T follicular helper cell (primary cell): Measurements from ENCODE around the gene TOM1L2.
"Not testable (repeated sequence)": the region's sequence is repeated elsewhere in the genome, so short reads cannot be mapped to it uniquely, and the experiment has no call there.

Experiments used
- DNase-seq: peaks from one replicate; pipeline ENCODE4 v3.0.0-alpha.2; 2020; ENCODE audit warnings: low read depth
- total RNA-seq, 2 experiments: gene quantifications; one replicate each; lab custom pipeline; 2026; lab: John Stamatoyannopoulos, UW

The TOM1L2 gene
- total RNA-seq: 11.5 to 46.4 reads per million in 2 experiments

DNA sequence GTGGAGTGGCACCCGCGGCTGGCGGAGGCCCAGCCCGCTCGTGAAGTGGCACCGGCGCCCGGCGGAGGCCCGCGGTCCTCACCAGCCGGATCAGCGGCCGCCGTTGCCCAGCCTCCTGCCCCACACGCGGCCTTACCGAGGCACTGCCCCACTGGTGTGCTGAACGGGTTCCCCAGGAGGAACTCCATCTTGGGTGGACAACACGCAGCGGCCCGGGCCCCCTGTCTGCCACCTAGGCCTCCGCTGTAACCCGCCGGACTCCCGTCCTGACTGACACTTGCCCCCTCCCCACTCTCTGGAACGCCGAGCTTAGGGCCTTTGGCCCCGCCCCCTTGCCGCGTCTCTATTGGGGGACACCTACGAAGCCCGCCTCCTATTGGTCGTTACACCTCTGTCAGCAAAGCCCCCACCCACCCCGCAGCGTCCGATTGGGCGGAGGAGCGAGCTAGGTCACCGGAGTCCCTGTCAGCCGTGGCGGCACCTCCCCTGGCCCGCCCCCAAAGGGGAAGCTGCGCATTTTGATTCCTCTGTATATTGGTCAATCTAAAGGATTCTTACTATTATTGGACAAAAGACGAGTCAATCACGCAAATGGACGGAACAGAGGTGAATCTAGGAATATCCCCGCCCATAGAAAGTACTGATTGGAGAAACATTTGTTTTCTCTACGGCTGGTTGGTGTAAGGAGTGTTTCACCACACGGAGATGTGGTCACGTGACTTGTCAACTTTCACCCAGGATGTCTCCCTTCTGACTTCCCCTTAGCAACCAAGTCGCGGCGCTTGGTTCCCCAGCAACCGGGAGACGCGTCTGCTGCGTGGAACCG lies at the start of gene TOM1L2, which contains the start of gene DRC3:
TOM1L2 (minus strand) TSS at position 275 of the 826 bp plus-strand sequence; CDS start at position 188, 87 bp downstream.
DRC3 (plus strand) TSS at position 737 of the 826 bp plus-strand sequence. CDS start 4,737 bp downstream, outside the sequence.
- DNase-seq: peak; percentile 100

GRCh38 chr17:18021372-18021771 lies 49.2 kb upstream of the TOM1L2 start:
- no peak for DNase-seq

GRCh38 chr17:18020971-18021370 lies 48.8 kb upstream of the TOM1L2 start:
- DNase-seq: no peak

GRCh38 chr17:18019838-18020154 lies 47.6 kb upstream of the TOM1L2 start:
- no peak for DNase-seq

- no peak for DNase-seq
Observed at GRCh38 chr17:18018411-18018921, 46.3 kb upstream of the TOM1L2 start.

DNA sequence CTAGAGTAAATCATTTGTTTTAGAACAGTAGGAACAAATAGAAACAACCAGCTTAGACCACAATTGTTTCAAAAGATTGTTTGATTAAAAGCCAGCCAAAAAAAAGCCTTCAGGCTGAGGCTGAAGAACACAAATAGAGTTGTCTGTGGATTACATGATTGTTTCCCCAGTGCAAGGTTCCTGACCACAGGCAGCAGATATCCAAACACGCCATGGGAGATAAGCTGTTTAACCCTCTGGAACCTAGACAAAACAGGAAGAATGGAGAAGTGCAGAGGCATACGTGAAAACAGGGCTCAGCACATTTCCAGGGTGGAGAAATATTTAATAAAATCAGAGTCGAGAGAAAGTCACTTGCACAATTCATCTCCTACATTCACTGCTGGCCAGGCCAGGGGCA lies 45.8 kb upstream of the TOM1L2 start:
- DNase-seq: no peak

DNA sequence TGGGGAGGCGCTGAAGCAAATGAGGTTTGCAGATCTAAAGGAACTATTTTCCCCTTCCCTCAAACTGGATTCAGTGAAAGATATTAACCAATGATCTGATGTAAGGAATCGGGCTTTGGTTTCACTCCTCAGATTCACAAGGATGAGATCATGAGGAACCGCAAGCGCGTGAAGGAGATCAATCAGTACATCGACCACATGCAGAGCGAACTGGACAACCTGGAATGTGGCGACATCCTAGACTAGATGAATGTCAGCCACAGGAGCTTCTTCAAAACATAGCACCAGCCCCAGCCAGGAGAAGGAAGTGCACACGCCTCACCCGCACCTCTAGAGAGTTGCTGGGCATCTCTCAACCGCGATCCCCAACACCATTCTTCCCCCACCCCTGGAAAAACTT lies 44.2 kb upstream of the TOM1L2 start:
- no peak for DNase-seq

DNA sequence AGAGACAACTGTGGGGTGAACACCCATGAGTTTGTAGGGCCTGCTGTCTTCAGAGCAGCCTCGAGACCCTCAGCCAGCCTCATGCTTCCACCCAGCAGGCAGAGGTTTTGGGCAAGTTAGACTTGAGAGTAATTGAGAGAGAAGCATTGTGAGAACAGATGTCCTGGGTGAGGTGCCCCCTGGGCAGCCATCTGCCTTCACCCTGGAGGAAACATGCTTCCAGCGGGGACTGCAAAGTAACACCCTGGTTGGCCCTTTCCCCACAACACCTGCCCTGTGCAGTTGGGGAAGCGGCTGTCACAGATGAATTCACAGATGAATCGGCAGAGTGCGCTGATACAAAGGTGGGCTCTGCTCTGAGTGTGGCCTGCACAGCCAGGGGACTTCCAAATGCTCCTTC lies 43.4 kb upstream of the TOM1L2 start:
- no peak for DNase-seq

DNA sequence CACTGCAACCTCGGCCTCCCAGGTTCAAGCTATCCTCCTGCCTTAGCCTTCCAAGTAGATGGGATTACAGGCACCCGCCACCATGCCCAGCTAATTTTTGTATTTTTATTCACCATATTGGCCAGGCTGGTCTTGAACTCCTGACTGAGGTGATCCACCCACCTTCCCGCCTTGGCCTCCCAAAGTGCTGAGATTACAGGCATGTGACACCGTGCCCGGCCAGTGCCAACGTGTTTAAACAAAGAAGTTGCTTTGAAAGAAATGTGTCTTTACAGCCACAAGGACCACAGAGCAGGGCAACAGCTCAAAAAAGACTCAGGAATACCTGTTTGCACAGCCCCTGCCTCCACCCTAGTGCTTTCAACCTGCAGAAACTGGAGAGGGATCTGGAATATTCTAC lies 41.8 kb upstream of the TOM1L2 start:
- no peak for DNase-seq

DNA sequence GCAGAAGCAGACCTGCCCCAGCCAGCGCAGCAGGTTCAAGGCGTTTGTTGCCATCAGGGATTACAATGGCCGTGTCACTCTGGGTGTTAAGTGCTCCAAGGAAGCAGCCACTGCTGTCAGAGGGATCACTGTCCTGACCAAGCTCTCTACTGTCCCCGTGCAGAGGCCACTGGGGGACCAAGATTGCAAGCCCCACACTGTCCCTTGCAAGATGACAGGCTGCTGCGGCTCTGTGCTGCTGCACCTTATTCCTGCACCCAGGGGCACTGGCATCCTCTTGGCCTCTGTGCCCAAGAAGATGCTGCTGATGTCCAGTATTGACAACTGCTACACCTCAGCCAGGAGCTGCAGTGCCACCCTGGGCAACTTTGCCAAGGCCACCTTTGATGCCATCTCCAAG lies 39.1 kb upstream of the TOM1L2 start:
- no peak for DNase-seq

- DNase-seq: no peak
Observed at GRCh38 chr17:18009609-18010420, 37.6 kb upstream of the TOM1L2 start.

GRCh38 chr17:18008496-18009268 lies 36.5 kb upstream of the TOM1L2 start:
- DNase-seq: no peak

GRCh38 chr17:18006495-18007239 lies 34.5 kb upstream of the TOM1L2 start:
- DNase-seq: no peak

GRCh38 chr17:18005496-18005895 lies 33.3 kb upstream of the TOM1L2 start:
- DNase-seq: no peak

DNA sequence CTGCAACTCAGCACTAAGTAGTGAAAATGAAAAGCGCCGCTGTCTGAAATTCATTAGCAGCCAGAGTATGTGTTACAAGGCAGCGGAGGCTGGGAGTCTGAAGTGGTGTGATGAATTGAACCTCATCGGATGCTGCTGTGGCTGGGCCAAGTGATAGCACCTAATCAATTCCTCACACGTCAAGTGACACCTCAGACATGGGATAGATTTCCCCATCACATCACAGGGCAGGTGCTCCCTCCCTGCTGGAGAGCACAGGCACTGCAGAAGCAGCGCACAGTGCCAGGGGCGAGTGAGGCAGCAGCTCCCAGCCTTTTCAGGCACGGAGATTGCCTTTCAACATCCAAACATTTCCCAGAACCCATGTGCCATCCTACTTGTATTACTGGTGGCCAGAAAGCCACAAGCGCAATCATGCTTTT lies 32.7 kb upstream of the TOM1L2 start:
- no peak for DNase-seq

GRCh38 chr17:18004345-18004744 lies 32.1 kb upstream of the TOM1L2 start:
- DNase-seq: no peak

DNA sequence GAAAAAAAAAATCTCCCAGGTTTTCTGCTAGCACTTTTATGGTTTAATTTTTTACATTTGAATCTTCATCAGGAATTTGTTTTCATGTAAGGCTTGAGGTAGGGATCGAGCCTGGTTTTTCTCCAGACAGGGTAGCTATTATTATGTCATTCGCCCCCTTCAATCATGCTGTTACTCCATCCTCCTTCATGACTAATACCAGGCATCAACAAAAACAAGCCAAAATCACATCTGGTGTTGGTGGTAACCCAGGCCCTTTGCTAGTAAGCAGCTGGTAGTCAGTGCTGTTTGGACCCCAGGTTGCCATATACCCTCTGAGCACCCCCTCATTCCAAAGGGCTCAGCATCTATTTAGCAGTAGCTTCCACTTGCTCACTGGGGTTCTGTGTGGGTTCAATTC lies 30.0 kb upstream of the TOM1L2 start:
- no peak for DNase-seq

- no peak for DNase-seq
Observed at GRCh38 chr17:18000030-18000408, 27.8 kb upstream of the TOM1L2 start.

DNA sequence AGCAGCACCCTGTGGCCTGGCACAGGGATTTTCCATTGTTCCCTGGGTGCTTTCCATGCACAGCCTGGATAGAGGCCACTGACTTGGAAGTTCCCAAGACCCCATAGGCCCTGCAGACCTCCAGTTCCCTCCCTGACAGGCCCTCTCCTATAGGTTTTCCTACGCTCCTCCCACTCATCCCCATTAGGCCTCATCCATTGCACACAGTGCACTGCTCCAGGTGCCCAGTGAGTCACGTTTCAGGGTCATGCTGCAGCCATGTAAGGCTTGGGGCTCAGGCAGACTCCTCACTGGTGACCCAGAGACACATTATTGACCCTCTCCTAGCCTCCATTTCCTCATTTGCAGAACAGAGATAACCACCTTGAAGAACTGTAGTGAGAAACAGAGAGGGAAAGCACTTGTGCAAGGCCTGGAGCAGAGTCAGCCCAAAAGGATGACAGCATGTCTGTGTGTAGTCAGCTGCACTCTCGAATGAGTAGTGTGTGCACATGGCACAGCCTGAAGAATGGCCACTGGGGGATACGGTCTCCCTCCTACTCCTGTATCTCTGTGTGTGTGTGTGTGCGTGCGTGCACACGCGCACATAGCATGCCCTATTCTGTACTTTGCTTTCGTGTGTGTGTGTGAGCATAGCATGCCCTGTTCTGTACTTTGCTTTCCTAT lies 27.3 kb upstream of the TOM1L2 start:
- DNase-seq: no peak

DNA sequence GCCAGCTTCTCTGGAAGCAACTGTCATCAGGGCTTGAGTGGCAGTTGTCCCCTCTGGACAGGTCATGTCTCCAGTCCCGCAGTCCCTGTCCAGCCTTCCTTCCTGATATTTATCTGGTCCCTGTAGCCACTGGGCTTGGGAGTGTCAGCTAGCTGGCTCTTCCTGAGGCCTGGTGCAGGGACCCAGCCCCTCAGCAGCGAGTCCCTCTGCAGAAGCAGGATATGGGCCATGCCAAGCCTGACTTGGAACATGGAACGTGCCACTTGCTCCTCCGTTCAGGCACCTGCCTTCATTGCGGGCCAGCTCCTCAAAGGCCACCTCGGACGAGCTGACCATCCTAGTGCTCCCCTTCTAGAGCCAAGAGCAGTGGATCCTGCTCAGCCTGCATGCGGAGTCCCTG lies 26.7 kb upstream of the TOM1L2 start:
- no peak for DNase-seq

GRCh38 chr17:17995887-17996286 lies 23.7 kb upstream of the TOM1L2 start:
- DNase-seq: not testable (repeated sequence)
